ENCODE measurements around the gene CABLES1.

The CABLES1 gene

DNA sequence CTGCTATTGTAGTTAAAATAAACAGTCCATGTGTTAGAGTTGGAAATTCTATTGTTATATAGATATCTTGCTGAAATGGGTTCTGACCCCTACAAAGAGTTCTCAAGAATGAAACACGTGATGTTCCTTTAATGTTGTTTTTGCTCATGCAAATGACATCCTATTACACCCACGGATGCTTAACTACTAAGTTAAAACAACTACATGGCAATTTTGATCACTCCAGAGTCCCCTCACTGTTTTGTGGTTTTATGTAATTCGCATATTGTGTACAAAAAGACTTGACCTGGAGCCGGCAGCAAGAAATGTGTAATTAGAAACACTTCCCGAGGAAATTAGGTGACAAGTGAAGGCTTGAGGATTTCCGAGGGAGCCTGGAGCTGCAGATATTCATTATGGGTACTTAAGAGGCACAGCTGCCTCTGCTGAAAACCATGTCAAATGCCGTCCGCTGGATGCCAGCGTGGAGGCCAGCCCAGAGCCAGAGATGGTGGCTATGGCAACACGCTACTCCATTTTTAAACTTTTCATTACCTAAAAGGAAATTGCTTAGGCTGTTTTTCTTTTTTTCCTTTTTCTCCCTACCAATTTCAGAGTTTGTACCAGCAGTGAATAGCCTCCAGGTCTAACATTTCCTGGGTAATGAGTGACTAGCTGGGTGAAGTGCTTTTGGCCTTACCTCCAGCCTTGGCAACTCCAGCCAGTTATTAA is 21.0 kb upstream of the CABLES1 start:
- DNase-seq = no peak

DNA sequence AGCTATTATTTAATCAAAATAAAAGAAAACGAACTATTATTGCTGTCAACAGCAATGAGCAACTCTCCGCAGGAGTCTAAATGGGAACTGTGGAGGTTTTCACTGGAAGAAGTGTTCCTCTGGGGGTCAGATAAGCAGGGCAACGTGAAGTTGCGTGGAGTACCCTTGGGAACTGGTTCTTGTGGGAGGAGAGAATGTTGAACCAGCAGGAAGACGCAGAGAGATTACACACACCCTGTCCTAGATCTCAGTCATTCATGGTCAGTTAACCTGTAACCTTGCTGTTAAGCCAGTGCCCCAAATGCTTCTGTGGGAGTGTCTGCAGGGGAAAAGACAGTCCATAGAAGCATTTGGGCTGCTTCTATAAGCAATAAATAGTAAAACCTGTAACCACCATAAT is 20.4 kb upstream of the CABLES1 start:
- DNase-seq = no peak

DNA sequence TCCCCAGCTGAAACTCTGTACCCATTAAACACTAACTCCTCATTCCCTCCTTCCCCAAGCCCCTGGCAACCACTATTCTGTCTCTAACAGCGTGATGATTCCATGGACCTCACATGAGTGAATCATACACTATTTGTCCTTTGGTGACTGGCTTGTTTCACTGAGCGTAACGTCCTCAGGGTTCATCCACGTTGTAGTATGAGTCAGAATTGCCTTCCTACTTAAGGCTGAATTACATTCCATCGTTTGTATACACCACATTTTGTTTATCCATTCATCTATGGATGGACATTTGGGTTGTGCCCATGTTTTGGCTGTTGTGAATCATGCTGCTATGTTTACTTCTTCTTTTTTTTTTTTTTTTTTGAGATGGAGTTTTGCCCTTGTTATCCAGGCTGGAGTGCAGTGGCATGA is 19.6 kb upstream of the CABLES1 start:
- peak; percentile 6 for DNase-seq

DNA sequence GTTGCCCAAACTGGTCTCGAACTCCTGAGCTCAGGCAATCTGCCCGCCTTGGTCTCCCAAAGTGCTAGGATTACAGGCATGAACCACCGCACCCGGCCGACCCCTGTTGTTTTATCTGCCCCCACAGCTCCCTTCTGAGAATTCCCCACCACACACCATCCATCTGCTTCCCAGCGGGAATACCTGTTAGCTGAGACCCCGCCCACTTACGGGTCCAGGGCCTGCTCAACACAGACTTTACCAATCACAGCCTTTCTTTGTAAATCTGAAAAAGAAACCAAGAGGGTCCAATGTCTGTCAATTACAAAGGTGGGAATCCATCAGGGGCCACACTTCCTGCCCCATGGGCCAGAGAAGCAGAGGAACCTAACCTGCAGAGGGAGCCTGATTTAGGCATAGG is 14.2 kb upstream of the CABLES1 start:
- no peak for DNase-seq

DNA sequence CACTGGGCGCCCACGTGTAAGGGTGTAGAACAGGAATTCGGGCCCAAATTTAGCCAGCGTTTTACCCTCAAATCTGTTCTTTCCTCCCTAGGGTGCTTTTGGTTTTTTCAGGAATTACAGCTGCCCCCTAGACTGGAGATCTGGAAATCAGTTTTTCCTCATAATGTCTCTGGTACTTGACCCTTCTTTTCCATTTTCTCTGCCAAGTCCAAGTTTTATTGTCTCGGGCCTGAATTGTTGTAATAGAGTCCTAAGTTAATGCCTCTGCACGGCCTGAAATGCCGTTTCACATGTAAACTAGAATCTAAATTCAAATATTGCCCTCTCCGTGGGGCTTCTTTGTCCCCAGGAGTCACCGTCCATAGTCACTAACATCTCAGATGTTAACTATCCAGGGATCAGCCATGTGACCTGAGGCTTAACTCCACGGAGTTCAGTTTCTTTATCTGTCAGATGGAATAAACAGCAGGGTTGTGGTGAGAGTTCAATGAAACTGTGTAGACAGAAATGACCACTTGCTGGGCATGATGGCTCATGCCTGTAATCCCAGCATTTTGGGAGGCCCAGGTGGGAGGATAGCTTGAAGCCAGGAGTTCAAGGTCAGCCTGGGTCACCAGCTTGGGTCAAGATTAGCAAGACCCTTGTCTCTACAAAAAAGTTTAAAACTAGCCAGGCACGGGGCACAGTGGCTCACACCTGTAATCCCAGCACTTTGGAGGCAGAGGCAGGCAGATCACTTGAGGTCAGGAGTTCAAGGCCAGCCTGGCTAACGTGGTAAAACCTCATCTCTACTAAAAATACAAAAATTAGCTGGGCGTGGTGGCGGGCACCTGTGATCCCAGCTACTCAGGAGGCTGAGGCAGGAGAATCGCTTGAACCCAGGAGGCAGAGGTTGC is 12.7 kb upstream of the CABLES1 start:
- DNase-seq = no peak

DNA sequence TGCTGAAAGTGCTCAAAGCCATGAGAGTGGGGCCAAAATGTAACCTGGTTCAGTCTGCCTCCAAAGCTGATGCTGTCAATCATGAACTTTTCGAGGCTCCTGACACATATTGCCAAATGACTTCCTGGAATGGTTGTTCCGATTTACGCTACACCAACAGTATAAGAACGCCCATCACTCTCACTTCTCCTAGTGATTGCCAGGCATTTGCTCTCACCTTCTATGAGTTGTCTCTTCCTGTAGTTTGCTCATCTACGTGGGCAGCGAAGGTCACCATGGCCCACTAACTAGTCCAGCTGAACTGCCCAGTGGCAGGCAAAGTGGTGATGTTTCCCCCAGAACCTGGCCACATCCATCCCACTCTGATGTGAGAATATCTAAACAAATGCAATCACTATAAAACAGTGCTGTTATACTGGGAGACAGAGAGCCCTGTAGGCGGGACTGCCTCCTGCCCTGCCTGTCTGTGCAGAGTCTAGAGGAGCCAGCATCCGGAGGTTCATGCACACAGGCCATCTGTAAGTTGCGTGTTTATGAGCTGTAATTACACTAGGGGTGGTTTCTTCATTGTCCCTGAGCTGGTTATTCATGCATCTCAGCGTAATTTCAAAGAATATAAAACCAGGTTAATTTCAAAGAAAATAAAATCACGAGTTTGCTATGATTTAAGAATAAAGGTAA is 8.8 kb upstream of the CABLES1 start:
- DNase-seq = peak; percentile 80

DNA sequence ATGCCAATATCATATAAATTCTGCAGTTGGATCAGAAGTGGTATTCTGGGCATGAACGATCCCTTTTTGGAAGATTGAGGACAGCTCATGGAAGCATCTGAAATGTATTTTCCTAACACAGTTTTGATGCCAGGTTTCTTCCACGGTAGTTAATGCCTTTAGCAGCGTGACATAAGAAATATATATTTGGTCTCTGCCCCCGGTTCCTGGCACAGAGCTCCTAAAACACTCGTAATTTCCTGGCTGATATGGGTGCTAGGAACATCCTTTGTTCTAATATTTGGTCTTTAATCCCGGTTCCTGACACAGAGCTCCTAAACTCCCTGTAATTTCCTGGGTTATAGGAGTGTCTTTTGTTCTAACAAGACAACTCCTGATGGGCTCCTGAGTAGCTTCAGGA is 8.2 kb upstream of the CABLES1 start:
- no peak for DNase-seq

DNA sequence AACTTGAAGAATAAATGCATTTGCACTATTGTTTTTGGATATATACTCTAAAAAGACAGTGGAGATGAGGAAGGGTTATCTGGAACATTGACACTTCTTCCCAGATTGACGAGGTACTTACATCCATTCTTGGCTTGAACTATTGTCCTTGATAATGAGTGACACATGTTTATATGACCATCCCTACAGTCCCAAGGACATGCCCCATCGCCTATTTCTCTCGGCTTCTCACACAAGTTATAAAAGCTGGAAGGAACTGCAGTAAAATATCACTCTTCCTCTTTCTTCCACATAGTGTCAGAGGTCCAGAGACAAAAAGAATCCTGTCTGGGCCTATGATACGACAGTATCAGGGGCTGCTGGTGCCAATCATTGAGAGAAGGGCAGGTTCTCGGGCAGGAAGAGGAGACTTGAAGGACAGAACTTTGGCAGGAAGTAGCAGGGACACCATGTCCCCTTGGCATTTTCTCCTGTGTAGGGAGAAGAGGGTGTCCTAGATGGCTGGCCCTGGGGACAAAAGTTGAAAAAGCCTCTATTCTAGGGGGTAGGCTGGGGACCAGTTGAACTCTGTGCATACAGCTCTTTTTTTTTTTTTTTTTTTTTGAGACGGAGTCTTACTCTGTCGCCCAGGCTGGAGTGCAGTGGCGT is 5.8 kb upstream of the CABLES1 start:
- DNase-seq = no peak

DNA sequence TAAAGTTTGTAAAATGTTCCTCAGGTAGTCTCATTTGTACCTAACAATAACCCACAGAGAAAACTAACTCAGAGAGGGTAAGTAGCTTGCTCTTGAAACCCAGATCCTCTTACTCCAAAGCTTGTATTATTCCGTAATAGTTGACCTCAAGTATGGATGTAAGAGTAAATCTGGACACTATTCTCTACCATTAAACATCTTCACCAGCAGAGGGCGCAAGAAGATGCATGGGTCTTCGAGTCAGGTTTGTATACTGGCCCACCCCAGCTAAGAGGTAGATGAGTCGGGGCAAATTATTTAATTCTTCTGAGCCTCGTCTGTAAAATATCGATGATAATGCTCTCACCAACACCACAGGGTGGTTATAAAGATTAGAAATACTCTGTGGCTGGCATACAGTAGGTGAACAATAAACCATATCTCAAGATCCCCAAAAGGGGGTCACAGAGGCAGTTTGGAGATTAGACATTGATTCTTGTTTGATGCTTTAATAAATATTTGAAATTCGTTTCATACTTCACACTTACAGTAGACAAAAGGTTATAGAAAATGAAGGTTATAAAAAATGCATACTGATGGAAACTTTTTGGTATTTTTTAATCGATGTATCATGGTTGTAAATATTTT is 3.5 kb upstream of the CABLES1 start:
- peak; percentile 81 for DNase-seq

DNA sequence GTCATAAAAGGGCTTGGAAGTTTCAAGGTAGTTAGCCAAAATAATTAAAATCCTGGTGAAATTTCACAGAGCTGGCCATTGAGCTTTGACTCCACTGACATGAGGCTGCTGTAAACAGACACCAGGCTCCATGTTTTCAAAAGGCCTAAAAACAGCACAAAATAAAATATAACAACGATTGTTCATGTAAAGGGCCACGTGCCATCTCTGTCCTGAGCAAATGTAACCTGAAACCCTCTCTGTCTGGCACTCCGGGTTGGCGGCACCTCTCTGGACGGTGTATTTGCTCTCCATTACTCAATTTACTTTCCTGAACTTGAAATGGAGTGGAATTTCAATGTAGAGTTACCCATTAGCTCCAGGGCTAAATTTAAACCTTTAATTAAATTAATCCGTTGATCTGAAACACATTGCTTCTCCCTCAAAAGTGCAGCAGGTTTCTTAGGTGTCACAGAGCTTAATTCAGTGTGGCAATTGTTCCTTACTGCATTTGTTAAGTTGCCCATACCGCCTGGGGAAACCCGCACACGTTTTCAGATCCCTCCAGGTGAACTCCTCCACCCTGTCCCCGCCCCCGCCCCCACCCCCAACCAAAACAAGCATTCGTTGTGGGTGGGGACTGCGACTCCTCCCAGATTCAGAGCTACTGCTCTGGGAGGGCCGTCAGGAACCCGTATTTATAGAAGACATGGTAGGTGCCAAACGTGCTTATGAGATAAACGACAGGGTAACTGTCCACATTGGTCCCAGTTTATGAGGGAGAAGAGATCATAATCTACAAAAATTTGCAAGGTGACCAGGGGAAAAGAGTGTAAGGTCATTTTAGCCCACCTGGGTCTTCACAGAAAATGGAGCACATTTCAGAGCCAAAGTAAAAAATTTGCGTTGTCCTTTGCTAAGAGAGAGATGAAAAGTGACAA is 1.2 kb upstream of the CABLES1 start:
- DNase-seq = no peak

DNA sequence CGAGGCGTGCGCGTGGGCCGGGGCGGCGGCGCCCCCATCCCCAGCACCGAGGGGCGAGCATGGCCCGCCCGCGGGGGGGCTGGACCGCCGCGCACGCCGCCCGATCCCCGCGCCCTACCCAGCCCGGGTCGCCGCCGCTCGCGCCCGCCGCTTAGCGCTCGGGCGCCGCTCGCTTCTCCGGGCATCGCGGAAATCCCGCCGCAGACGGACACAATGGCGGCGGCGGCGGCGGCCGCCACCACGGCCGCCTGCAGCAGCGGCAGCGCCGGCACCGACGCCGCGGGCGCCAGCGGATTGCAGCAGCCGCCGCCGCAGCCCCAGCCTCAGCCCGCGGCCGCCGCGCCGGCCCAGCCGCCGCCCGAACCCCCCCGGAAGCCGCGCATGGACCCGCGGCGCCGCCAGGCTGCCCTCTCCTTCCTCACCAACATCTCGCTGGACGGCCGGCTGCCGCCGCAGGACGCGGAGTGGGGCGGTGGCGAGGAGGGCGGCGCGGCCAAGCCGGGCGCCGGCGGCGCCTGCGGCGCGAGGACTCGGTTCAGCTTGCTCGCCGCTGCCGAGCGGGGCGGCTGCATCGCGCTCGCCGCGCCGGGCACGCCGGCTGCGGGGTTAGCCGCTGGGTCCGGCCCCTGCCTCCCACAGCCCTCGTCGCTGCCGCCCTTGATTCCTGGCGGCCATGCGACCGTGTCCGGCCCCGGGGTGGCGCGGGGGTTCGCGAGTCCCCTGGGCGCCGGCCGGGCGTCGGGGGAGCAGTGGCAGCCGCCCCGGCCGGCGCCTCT is 453 bp downstream of the CABLES1 start:
- DNase-seq = peak; percentile 31

DNA sequence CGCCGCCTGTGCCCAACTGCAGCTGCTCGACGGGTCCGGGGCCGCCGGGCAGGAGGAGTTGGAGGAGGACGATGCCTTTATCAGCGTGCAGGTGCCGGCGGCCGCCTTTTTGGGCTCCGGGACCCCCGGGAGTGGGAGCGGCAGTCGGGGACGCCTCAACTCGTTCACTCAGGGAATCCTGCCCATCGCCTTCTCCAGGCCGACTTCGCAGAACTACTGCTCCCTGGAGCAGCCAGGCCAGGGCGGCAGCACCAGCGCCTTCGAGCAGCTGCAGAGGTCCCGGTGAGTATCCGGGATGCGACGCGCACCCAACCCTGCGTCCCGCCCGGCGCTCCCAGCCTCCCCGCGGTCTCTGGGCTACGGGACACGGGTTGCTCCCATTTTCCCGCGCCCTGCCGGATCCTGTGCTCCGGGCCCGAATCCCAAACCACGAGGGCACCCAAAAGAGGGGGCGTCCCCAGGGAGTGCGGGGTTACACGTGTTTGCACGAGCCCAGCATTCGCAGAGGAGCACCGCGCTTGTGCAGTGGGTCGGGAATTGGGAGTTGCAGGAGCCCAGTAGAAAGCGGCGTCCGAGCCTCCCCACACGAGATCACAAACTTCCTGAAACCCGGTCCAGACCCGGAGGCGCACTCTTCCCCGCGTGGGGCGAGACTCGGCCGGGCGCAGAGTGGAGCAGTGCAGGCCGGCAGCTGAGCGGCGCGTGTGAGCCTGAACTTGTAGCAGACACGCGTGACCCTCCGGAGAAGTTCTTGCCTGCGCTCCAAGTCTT is 1.2 kb downstream of the CABLES1 start:
- DNase-seq = peak; percentile 5

DNA sequence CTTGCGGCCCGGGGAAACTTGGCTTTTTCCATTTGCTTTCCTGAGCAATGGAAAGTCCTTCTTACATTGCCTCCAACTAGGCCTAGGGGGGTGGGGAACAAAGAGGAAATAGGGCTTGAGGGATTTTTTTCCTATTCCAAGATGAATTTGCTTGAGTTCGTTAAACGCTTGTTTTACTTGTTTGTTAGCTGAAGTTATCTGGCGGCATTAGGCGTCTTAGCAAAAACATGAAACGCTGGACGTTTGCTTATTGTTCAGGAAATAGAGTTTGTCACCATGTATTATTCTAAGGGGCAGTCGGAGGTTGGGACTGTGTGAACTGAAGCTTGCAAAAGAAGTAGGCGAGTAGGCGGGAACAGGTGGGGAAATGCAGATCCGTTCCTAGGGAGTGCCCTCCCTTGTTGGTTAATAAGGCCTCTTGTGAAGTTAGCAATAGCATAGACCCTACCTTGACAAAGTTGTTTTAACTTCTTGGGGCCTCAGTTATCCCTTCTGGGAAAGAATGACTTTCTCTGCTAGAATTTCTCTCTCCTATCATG is 1.9 kb downstream of the CABLES1 start:
- no peak for DNase-seq

DNA sequence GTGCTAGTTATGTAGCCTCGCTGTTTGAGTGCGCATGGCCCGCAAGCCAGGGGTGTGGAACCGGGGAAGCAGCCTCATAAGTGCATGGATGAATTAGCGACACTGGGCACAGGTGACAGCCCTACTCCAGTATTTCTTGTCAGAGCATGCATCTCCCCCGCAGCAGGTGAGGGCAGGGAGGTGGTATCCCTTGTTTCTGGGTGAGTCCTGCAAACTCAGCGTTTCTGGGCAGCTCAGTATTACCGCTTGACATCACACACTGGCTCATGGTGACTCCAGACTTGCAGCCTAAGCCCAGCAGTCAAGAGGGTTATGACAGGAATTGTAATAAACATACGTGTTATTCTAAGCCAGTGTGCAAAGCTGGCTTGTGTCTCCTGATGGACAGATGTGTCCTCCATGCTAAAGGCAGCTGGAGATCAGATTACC is 2.5 kb downstream of the CABLES1 start:
- DNase-seq = no peak

DNA sequence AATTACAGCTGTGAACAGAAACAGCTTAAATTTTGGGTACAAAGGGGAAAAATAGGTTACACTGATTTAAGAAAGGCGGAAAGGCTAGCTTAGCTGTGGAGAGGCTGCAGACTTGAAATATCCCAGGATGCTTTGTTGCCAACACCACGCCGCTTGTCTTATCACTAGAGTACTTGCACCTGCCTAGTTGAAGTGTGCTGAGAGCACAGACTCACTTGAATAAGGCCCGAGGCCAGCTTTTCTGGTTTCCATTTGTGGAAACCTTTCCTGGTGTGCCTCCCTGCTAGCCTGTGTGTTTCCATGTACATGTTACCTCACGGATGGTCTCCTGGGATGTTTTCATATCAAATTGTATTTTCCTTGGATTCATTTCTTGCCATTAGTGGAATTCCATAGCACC is 3.2 kb downstream of the CABLES1 start:
- no peak for DNase-seq

DNA sequence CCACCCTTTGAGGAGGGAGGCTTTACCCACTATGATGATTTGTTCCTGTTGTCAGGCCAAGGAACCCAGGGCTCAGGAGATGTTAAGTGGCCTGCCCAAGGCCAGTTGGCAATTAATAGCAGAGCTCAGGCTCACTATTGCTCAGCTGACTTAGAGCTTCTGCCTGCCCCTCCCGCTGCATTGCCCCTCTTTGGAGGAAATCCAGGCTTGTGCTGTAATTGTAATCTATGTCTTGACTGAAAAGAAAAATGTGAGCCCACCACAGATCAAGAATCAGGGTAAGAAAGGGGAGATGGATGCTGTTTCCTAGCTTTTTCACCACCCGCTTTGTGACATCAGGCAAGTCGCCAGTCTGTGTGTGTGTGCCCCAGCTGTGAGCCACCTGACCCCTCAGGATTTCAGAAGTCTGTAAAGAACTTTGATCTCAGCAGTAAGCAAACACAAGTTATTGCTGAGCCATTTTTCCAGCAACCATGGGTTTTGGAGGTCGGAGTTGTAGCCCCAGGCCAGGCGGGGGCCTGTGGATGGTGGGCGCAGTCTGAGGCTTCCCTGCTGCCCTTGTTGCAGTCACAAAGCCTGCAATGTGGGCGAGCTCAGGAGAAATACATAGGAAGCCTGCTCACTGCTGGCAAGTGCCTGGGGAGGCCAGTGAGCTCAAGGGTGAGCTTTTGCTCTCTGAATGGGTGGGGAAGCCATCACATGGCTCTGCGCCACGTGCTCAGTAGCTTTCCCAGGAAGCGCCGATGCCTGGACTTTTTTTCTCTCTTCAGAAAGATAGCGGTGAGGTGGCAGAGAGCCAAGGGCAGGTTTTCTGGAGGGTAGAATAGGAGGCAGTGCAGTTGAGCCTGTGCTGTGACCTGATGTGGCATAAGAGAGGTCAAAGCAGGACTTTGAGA is 6.1 kb downstream of the CABLES1 start:
- no peak for DNase-seq

DNA sequence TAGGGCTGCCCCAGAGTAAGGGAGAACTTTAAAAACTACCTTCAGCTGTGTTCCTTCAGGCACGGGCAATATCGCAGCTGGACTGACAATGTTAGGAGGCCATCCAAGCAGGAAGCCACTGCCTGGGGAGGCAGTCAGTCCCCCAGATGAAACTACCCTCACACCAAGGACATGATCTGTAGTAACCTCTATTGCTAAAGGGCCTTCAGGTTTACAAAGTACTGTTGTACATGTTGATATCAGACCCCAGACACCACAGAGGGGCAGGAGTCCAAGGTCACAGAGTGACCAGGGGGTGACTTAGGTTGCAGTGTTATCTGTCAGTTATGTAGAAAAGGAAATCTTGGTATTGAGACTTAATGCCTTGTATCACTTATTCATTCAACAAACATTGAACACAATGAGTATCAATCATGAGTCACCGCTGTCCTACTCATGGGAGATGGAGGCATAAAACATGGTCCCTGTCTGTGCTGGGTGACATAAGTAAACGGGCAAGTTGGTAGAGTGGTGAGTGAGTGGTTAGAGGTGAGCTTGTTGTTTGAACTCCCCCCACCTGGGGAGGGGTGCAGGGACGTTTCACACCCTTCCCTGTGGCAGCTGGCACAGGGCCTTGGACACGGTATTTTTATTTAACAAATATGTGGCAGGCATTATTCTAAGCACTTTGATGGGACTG is 7.1 kb downstream of the CABLES1 start:
- DNase-seq = no peak

All from inflammatory macrophage treated with lipopolysaccharide for 4 hours (primary cell).